ENCODE measurements around the gene PLPPR3. TPM values are rescaled to one million over a fixed set of nuclear protein-coding genes. Genes with fewer than 3 reads are reported as not detected.

The PLPPR3 gene
- total RNA-seq, 1 experiment from 2014 or later, result 57.9 TPM

- H3K79me1 ChIP-seq (ENCODE audit: insufficient read depth, low read depth, low read length, poor library complexity, severe bottlenecking), result no peaks in the 10 kb centered on the region
- peak overlapping the region; percentile 94 to 98 (median 96); a peak in 6 of 7 replicates for H3K27ac Mint-ChIP-seq
- peak overlapping the region; percentile 55 to 68 for H3K4me3 Mint-ChIP-seq
- peak overlapping the region; percentile 93 for H3K18ac ChIP-seq (ENCODE audit: insufficient read length, low read depth, low read length)
- H3K27ac ChIP-seq (ENCODE audit: insufficient read length, low read depth, low read length), result peak overlapping the region; percentile 55
- H3K9me3 ChIP-seq (ENCODE audit: control insufficient read depth, low read depth, low read length), result no peaks in the 10 kb centered on the region
- H3K79me2 ChIP-seq (ENCODE audit: insufficient read depth, low read length), result no peaks in the 10 kb centered on the region
- no peak overlapping the region for H2BK120ac ChIP-seq (ENCODE audit: low read depth, low read length, poor library complexity, severe bottlenecking)
- H3K4ac ChIP-seq (ENCODE audit: low read depth, low read length), result peak overlapping the region; percentile 39; the same call in 1 of the 2 replicates
- no peaks in the 10 kb centered on the region for H4K20me1 ChIP-seq (ENCODE audit: control insufficient read depth, insufficient read depth, insufficient read length)
- H4K5ac ChIP-seq (ENCODE audit: insufficient read length, low read depth, low read length), result peak overlapping the region; percentile 39
- no peak overlapping the region for H2BK20ac ChIP-seq (ENCODE audit: low read depth, low read length, poor library complexity, severe bottlenecking)
- H3K23me2 ChIP-seq (ENCODE audit: insufficient read length, low read depth, low read length, poor library complexity, severe bottlenecking), result peaks cover 16% of the 10 kb centered on the region
- H3K4me2 ChIP-seq (ENCODE audit: insufficient read depth, insufficient read length, low read length), result peak overlapping the region; percentile 45
- H3K56ac ChIP-seq (ENCODE audit: insufficient read length, low read depth, low read length), result no peak overlapping the region
- H3K4me1 ChIP-seq (ENCODE audit: insufficient read depth, low read length), result no peaks in the 10 kb centered on the region; the same call in 1 of the 2 replicates
- no peak overlapping the region for H2AFZ ChIP-seq (ENCODE audit: low read length)
- H3K14ac ChIP-seq (ENCODE audit: insufficient read depth, low read length), result peak overlapping the region; percentile 90
- peaks cover 21 to 30% of the 10 kb centered on the region in 2 experiments for H3K4me1 Mint-ChIP-seq
- no peak overlapping the region for H3K23ac ChIP-seq (ENCODE audit: insufficient read length, low read depth, low read length)
- no CpG with 5 or more reads among the region's 29 CpGs for WGBS (ENCODE audit: extremely low coverage, insufficient read length, low lambda C conversion rate)
- peak; percentile 68 for DNase-seq
- peak overlapping the region; percentile 68 for H2BK12ac ChIP-seq (ENCODE audit: insufficient read length, low read depth, low read length)
- no peak overlapping the region for H3K9ac ChIP-seq (ENCODE audit: extremely low read depth, insufficient read length, low read length)
- TF ChIP-seq CTCF (conservative IDR thresholded peaks at IDR 0.05), result no peak
- H2BK5ac ChIP-seq (ENCODE audit: insufficient read length, low read length), result peak overlapping the region; percentile 43
- H4K91ac ChIP-seq (ENCODE audit: insufficient read length, low read depth, low read length), result peak overlapping the region; percentile 36
- peak overlapping the region; percentile 56 for H2AK5ac ChIP-seq (ENCODE audit: insufficient read length, low read length)
- peaks cover 4% of the 10 kb centered on the region for H3K27me3 Mint-ChIP-seq (ENCODE audit: low read depth)
- no peak overlapping the region for H3T11ph ChIP-seq (ENCODE audit: low read length)
- H3K27me3 ChIP-seq (ENCODE audit: insufficient read depth, low read length), result no peaks in the 10 kb centered on the region
- peak overlapping the region; percentile 90 for H4K8ac ChIP-seq (replicated peaks; ENCODE audit: insufficient read length, low read depth, low read length)
- no peak overlapping the region for H2BK15ac ChIP-seq (ENCODE audit: low read depth, low read length)
- H3K36me3 Mint-ChIP-seq (ENCODE audit: insufficient read depth in 1 of 3, low read depth in 3 of 3), result peaks cover 0 to 8% (median 7%) of the 10 kb centered on the region in 3 experiments; a peak in 4 of 7 replicates
- H3K9me3 Mint-ChIP-seq, result no peaks in the 10 kb centered on the region
Observed at GRCh38 chr19:782185-782877, 39.4 kb downstream of the PLPPR3 start.

All from H9 (cell line).